Left colon (tissue), 2 donors: Measurements from ENCODE around the gene MYL2. TPM values are rescaled to one million over a fixed set of nuclear protein-coding genes. Genes with fewer than 3 reads are reported as not detected.

Source experiments
- ATAC-seq: fragments of 200-7000 bp; cut with Tn5 transposase; one replicate; pipeline ENCODE4 v1.9.1; 2020; ENCODE audit warnings: mild to moderate bottlenecking, moderate library complexity
- DNase-seq, 2 donors: peaks; one replicate each; pipeline ENCODE4 v3.0.0-alpha.2; 2020
- intact Hi-C, 2 donors: fragments of 100-400 bp; cut with DNase I in 1 of 2; cut with micrococcal nuclease in 1 of 2; formaldehyde crosslinking; loops; one replicate each; pipeline versions ENCODE4 v1.11.2 to v1.14.0; 2022; cut with DNase I, micrococcal nuclease
- total RNA-seq, 2 donors: library from RNA; stranded (reverse); fragmentation: NEBNext Ultra II Directional; extraction: Animal tissue kit (Norgen Biotek cat#: 25700); gene quantifications; one replicate each; pipeline ENCODE4 v1.2.1, GENCODE V29; 2021
- donor health status: DM: no; HTN: no; CAD: no.
- donor health status: DM: yes; HTN: yes; CAD: no.

MYL2 gene
- total RNA-seq, 2 donors from 2014 or later = not detected

DNA sequence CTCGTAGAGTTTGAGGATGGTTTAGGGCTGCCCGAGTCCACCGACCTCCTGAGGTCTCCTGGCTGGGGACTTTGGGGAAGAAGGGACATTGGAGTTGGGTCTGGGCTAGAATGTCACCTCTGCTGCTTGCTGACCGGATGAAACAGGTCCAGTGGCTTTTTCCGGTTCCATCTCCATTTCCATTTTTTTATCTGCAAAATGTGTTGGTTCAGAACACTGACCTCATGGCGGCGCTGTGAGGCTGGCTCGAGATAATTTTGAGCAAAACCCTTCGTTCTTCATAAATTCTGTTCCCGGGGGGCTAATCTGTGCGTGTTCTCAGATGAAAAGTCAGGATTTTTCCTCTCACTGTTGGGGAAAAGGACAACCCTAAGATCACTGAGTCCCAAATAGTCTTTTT is 11.7 kb upstream of the MYL2 start:
- intact Hi-C loops = no loop called here
- ATAC-seq (no peak), DNase-seq (no peak)

DNA sequence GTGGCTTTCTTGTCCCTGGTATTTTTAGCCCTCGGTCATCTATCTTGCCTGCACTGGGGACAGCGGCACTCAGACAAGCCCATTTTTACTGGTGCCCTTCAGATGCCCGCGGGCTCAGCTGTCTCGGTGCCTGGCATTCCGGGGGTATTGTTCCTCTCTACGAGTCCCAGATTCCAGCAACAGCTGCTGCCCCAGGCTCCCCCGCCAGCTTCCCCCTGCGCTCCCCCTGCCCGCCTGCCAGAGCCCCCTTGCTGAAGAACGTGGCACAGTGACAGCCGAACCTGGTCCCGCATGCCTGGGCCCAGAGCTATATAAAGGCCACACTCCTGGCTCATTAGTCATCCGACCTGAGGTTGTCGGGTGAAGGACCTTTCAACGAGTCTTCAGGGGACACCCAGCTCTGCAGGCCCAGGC is 10.9 kb upstream of the MYL2 start:
- ATAC-seq (no peak), DNase-seq (no peak)
- intact Hi-C loops = no loop called here

DNA sequence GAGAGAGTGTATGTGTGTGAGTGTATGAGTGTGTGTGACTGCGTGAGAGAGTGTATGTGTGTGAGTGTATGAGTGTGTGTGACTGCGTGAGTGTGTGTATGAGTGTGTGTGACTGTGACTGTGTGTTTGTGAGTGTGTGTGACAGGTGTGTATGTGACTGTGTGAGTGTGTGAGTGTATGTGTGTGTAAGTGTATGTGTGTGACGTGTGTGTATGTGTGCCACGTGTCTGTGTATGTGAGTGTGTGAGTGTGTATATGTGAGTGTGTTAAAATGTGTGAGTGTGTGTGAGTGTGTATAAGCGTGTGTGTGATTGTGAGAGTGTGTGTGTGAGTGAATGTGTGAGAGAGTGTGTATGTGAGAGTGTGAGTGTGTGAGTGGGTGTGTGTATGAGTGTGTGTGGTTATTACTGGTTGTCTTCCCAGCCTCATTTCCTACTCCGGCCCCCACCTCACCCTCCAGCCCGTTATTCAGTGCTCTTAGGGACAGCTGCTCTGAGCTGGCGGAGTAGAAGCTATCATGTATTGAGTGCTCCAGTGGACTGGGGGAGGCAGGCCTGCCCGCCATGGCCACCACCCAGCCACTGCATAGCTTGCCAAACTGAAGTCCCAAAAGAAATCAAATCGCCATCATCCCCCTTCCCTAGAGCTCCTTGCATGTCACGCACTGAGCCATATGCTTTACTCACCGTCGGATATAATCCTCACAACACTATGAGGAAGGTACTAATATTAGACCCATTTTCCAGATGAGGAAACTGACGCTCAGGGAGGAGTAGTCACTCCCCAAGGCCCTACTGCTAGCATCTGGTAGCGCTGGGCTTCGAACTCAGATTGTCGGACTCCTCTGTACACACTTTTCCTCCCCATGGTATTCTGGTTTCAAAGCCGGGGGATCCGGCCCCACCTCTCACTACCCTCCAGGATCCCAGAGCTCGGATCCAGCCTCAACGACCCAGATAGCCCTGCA is 10.3 kb upstream of the MYL2 start:
- intact Hi-C loops = no loop called here
- DNase-seq (no peak), ATAC-seq (no peak)

DNA sequence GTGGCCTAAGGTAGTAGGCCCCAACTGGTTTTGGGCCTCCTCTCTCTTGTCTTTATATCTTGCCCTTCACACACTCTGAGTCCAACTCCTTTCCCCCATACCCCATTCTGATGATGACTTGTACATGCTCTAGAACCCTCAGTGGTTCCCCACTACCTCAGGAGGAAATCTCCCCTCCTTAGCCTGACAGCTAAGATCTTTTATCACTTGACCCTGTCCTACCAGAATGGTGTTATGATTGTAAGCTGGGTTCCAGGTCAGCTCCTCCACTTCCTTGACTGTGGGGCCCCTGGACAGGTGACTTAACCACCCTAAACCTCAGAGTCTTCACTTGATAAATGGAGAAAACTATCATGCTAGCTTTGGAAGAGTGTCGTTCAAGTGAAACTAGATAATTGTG is 9.4 kb upstream of the MYL2 start:
- intact Hi-C loops = no loop called here
- ATAC-seq (no peak), DNase-seq (no peak)

DNA sequence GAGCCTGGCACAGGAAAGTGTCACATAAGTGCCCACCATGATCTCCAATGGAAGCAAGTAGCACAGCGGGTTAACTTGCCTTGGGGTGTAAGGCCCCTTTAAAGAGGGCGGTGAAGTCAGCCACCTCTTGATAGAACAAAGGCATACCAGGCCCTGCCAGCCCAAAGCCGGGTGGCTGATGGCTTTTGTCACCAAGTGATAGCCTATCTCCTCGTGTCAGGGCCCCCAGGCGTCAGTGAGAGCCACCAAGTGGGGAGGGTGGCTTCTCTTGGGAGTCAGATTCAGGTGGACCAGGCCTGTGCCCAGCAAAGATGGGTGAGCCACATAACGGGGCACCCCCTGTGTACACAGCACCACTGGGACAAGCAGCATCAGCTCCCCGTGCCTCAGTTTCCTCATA is 8.3 kb upstream of the MYL2 start:
- intact Hi-C loops = no loop called here
- ATAC-seq = no peak
- DNase-seq = no peak

DNA sequence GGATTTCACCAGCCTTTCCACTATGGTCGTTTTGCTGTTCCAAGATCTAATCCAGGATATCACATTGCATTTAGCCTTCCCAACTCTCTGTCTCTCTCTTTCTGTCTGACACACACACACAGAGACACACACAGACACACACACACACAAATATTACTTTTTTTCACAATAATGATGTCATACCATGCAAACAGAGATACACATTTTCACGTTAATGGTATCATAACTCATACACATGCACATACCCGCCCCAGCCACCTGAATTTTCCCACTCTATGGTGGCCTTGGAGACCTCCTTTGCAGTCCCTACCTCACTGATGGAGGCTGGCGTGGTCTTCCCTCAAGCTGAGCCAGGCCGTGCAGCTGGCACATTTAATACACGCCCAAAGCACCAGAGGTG is 7.2 kb upstream of the MYL2 start:
- intact Hi-C loops = no loop called here
- no peak for ATAC-seq
- DNase-seq = no peak

DNA sequence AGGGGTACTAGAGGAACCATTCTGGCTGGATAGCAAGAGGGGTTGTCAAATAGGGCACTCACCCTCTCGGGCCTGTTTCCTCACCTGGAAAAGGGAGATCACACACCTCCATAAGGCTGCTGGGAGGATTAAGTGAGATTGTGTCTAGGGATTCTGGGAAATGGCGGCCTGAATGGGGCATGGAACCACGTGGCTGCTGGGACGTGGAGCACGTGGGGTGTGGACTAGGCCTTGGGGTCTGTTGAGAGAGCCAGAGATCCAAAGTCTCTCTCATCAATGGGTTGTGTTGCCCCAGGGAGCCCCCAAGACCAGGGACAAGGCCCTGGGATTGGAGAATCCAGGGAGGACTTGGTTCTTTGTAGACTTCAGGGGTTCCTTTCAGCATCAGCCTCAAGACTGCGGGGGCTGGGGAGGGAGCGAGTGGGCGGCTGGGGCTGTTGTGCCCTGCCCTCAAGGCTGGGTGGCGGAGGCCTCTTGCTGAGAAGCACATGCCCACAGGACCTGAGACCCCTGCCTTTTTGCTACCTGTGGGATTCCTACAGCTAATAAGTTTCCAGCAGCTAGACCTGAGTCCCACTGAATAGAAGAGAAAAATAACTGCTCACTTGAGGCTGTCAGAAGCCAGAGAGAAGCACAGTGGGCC is 3.4 kb upstream of the MYL2 start:
- no peak for ATAC-seq
- no peak for DNase-seq
- intact Hi-C loops = no loop called here

DNA sequence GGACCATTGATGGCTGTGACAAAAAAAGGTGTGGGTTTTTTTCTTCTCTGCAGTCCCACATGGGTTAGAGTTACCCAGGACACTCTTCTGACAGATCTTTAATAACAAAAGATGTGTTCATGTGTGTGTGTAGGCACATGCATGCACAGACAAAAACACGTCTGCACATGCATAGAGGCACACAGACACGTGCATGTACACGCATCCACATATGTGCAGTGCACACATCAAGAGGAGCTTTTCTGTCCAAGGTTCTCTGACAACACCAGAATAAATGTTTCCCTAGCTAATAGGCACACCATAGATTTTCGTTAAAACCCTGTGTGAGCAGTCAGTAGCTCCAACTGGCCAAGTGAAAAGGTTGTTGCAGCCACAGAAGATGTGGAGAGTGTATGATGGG is 2.8 kb upstream of the MYL2 start:
- intact Hi-C loops = no loop called here
- no peak for DNase-seq
- no peak for ATAC-seq

DNA sequence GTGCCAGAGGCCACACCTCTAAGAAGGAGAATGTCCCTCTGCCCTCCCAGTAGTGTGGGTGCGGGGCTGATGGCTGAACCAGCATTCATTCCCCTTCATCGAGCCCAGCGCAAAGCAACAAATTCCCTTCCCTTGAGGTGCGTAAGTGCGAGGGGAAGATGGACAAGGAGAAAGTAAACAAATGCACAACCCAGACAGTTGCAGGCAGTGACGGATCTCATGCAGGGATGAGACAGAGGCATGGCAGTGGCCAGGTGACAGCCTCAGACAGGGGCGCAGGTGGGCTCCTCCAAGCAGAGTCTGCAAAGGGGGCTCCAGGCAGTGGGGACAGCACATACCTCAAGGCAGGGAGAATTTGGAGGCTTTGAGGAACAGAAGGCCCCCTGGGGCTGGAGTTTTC is 2.3 kb upstream of the MYL2 start:
- DNase-seq = no peak
- intact Hi-C loops = no loop called here
- ATAC-seq = no peak

DNA sequence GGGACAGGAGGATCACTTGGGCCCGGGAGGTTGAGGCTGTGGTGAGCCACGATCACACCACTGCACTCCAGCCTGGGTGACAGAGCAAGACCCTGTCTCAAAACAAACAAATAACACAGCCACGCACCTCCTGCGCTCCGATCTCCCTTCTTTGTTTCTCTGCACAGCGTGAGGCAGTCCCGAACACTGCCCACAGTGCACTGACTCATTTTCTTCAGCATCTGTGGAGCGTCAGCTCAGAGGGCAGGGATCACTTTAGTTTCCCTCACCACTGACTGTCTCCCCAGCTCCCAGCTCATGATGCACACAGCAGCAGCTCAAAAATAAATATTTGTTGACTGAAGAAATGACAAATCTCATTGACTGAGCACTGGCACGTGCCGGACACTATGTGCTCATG is 883 bp upstream of the MYL2 start:
- DNase-seq = no peak
- ATAC-seq = no peak
- intact Hi-C loops = no loop called here

DNA sequence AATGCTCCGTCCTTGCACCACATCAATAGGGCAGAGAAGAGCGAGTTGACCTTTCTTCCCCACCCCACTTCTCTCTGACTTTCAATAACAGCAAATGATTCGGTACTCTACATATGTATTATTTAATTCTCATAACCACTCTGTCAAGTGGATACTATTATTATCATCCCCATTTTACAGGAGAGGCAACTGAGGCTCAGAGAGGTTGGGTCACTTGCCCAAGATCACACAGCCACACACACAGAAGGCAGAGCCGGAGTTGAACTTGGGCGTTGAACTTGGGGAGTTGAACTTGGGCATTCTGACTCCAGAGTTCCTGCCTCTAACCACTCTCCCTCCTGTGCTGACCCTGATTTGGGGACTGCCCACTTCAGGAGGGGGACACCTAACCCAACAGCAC is 659 bp downstream of the MYL2 start:
- ATAC-seq (no peak), DNase-seq (no peak)
- intact Hi-C loops = no loop called here

DNA sequence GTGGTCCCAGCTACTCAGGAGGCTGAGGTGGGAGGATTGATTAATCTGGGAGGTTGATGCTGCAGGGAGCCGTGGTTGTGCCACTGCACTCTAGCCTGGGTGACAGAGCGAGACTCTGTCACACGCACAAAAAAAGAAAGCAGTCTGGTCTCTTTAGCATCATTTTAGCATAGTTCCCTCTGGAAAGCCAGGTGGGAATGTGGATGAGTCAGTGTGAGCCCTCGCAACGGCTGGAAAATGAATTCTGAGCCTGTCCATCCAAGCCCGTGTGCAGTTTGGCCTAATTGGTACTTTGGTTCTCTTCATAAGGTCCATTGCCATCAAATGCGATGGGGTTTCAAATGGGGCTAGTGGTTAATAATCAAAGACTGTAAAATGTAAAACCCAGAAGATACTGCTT is 2.4 kb downstream of the MYL2 start:
- no peak for DNase-seq
- intact Hi-C loops = no loop called here
- ATAC-seq = no peak

DNA sequence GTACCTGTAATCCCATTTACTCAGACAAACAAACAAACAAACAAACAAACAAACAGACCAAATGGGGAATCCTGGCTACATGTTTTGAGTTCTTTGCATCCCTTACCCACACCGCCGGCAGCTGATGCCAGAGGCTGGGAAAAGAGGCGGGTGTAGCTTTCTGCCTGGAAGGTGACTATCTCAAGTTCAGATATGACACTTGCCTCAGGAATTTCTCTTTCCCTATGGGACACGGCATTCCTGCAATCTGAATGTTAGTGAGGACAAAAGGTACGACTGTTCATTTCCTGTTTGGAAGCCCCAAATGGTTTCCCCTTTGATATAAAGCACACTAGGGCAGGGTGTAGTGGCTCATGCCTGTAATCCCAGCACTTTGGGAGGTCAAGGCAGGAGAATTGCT is 2.9 kb downstream of the MYL2 start:
- ATAC-seq (no peak), DNase-seq (no peak)
- intact Hi-C loops = no loop called here

DNA sequence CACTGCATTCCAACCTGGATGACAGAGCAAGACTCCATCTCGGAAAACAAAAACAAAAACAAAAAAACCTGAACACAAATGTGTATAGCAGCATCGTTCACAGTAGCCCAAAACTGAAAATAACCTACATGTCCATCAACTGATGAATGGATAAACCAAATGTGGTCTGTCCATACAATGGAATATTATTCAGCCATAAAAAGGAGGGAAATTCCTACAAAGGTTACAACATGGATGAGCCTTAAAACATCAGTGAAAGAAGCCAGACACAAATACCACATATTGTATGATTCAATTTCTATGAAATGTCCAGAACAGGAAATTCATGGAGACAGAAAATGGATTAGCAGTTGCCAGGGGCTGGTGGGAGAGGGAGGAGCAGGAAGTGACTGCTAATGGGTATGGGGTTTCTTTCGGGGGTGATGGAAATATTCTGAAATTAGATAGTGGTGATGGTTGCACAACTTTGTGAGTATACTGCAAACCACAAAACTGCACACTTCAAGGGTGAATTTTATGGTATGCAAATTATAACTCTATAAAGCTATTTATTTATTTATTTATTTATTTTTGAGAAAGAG is 4.0 kb downstream of the MYL2 start:
- DNase-seq (no peak), ATAC-seq (no peak)
- intact Hi-C loops = no loop called here

DNA sequence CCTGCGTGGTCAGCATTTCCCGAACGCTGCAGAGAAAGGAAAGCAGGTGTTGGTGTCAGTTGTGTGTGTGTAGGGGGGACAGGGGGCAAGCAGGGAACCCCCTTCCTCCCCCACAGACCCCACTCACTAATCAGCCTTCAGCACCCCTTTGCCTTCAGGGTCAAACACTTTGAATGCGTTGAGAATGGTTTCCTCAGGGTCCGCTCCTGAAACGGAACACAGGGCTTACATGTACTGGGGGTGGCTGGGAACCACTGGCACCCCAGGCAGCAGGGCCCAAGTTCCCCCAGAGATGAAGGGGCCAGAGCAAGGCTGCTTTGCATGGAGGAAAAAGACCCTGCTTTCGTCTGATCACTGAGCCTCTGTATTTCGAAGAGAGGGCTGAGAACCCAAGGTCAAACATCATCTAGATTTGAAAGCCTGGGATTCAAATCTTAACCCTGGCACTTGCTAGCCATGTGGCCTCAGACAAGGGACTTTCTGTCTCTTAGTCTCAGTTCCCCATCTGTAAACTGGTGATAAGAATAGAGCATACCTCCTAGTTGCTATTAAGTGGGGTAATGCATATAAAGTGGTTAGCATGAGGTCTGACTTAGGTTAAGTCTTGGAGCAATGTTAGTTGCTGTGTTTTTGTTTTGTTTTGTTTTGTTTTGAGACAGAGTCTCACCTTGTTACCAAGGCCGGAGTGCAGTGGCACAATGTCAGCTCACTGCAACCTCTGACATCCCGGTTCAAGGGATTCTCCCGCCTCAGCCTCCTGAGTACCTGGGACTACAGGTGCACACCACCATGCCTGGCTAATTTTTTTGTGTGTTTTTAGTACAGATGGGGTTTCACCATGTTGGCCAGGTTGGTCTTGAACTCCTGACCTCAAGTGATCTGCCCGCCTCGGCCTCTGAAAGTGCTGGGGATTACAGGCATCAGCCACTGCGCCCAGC is 7.0 kb downstream of the MYL2 start:
- ATAC-seq (no peak), DNase-seq (no peak)
- intact Hi-C loops = no loop called here

DNA sequence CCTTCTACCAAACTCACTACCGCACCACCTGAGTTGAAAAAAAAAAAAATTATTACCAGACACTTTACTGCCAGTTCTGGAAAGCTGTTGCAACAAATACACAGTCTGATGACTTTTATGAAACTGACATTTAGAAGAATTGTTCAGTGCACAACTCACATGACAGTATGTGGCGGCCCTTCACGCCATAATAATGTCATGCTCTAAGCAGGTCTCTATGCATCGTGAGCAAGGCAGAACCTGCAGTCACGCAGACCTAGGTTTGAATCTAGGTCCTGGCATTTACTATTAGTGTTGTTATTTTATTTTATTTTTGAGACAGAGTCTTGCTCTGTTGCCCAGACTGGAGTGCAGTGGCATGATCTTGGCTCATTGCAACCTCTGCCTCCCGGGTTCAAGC is 8.1 kb downstream of the MYL2 start:
- intact Hi-C loops = no loop called here
- DNase-seq = no peak

DNA sequence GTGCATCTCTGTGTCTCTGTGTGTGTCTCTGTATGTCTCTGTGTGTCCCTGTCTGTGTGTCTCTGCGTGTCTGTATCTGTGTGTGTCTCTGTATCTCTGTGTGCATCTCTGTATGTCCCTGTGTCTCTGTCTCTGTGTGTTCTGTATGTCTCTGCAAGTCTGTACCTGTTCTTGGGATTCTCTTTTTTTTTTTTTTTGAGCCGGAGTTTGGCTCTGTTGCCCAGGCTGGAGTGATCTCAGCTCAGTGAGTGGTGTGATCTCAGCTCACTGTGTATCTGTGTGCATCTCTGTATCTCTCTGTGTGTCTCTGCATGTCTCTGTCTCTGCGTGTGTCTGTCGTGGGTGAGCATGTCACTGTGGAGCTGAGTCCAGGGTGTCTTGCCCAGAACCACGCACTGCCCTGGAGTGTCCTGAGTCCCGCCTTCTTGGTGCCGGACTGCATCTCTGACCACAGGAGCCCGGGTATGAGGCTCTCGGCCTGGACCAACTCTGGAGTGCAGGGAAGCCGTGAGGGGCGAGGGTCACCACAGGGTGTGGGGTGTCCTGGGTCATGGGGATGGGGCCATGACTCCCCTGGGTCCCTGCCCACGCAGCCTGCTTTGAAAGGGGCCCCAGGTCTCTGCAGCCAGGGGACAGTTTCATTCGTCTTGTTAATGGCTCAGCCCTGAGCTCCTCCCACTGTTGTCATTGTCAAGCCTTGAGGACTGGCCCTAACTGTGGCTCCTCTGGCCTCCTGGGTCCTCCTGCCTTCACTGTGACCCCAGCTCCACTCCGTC is 11.8 kb downstream of the MYL2 start:
- ATAC-seq = no peak
- intact Hi-C loops = no loop called here

More for the DNA sequence above, 8.1 kb downstream of the MYL2 start:
- ATAC-seq = no peak

DNA sequence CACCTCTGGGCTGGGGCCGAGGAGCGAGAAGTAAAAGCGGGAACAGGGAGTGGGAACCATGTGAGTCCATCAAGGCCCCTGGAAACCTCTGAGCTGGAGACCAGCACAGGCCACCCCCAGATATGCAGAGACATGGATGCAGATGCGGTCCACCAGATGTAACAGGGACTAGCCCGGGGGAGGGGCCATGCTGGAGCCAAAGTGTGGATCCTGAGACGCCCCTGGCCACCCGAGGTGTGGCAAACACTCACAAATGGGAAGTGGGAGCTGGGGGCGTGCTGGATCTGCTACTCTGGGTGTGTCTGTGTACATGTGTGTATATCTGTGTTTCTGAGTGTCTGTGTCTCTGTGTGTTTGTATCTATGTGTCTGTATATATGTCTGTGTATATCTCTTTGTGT is 12.8 kb downstream of the MYL2 start:
- intact Hi-C loops = no loop called here
- no peak for ATAC-seq
- DNase-seq = no peak

More for the DNA sequence above, 11.8 kb downstream of the MYL2 start:
- DNase-seq = no peak
